Liver (tissue), 3 donors: ENCODE data around the gene NTM.

Source experiments
- GABPA ChIP-seq, 2 donors: IDR thresholded peaks in 1 of 2; conservative IDR thresholded peaks in 1 of 2; 2 replicates each; pipeline ENCODE4 v1.6.1; 2016; ENCODE audit warnings: antibody characterized with exemption in 2 of 2, mild to moderate bottlenecking in 1 of 2, moderate library complexity in 1 of 2
- JUND ChIP-seq, 2 donors: IDR thresholded peaks; 2 replicates each; pipeline ENCODE4 v1.6.1; 2016; ENCODE audit warnings: antibody characterized with exemption in 2 of 2
- SP1 ChIP-seq: IDR thresholded peaks from 2 replicates; pipeline ENCODE4 v1.6.1; 2018; ENCODE audit warnings: antibody characterized with exemption, mild to moderate bottlenecking
- TF ChIP-seq, protein P1 (sequence below): fragments of 150-350 bp; IDR thresholded peaks from 2 replicates; pipeline ENCODE4 v1.5.1; 2017; ENCODE audit warnings: improper control_type of control experiment, low read depth, low read length; ENCODE audit not compliant: missing input control
- TF ChIP-seq, protein P2 (sequence below): IDR thresholded peaks from 2 replicates; pipeline ENCODE4 v1.6.1; 2016; ENCODE audit warnings: antibody characterized with exemption
- TF ChIP-seq, protein P3 (sequence below): IDR thresholded peaks from 2 replicates; pipeline ENCODE4 v1.6.1; 2016; ENCODE audit warnings: antibody characterized with exemption
- TF ChIP-seq, protein P4 (sequence below): IDR thresholded peaks from 2 replicates; pipeline ENCODE4 v1.6.1; 2016; ENCODE audit warnings: antibody characterized with exemption
- donor health status: healthy.
- donor health status: healthy.

DNA sequence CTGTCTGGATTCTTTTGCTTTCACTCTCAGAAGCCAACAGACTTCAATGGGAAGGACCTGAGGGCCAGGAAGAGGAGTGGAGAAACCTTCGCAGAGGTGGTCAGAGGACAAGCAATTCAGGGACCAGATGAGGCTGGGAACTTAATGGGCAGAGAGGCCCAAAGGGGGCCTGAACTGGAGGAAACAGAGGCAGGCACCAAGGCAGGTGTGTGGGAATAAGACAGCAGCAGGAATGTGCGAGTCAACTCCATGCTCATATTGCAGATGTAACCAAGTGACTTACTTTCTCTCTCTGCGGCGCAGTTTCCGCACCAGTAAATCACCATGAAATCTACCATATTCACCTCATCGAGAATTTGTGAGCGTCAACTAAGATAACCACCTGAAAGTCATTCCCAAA is 669.1 kb downstream of the NTM start:
- TF ChIP-seq, protein P1, sequence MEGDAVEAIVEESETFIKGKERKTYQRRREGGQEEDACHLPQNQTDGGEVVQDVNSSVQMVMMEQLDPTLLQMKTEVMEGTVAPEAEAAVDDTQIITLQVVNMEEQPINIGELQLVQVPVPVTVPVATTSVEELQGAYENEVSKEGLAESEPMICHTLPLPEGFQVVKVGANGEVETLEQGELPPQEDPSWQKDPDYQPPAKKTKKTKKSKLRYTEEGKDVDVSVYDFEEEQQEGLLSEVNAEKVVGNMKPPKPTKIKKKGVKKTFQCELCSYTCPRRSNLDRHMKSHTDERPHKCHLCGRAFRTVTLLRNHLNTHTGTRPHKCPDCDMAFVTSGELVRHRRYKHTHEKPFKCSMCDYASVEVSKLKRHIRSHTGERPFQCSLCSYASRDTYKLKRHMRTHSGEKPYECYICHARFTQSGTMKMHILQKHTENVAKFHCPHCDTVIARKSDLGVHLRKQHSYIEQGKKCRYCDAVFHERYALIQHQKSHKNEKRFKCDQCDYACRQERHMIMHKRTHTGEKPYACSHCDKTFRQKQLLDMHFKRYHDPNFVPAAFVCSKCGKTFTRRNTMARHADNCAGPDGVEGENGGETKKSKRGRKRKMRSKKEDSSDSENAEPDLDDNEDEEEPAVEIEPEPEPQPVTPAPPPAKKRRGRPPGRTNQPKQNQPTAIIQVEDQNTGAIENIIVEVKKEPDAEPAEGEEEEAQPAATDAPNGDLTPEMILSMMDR, result no peak
- TF ChIP-seq GABPA (IDR thresholded peaks at IDR 0.05 in 1 of 2, conservative IDR thresholded peaks at IDR 0.05 in 1 of 2) (no peak), SP1 (no peak), JUND (IDR thresholded peaks at IDR 0.05) (no peak)
- TF ChIP-seq, protein P2, sequence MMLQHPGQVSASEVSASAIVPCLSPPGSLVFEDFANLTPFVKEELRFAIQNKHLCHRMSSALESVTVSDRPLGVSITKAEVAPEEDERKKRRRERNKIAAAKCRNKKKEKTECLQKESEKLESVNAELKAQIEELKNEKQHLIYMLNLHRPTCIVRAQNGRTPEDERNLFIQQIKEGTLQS, result no peak
- TF ChIP-seq, protein P3, sequence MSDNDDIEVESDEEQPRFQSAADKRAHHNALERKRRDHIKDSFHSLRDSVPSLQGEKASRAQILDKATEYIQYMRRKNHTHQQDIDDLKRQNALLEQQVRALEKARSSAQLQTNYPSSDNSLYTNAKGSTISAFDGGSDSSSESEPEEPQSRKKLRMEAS, result no peak
- TF ChIP-seq, protein P4, sequence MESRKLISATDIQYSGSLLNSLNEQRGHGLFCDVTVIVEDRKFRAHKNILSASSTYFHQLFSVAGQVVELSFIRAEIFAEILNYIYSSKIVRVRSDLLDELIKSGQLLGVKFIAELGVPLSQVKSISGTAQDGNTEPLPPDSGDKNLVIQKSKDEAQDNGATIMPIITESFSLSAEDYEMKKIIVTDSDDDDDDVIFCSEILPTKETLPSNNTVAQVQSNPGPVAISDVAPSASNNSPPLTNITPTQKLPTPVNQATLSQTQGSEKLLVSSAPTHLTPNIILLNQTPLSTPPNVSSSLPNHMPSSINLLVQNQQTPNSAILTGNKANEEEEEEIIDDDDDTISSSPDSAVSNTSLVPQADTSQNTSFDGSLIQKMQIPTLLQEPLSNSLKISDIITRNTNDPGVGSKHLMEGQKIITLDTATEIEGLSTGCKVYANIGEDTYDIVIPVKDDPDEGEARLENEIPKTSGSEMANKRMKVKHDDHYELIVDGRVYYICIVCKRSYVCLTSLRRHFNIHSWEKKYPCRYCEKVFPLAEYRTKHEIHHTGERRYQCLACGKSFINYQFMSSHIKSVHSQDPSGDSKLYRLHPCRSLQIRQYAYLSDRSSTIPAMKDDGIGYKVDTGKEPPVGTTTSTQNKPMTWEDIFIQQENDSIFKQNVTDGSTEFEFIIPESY, result no peak
